Hepatic stellate cell (primary cell): ENCODE data around the gene NPIPA1.
"Not testable (repeated sequence)": the region's sequence is repeated elsewhere in the genome, so short reads cannot be mapped to it uniquely, and the experiment has no call there.

Source experiments
- DNase-seq: peaks from one replicate; pipeline ENCODE4 v3.0.0; 2011; ENCODE audit warnings: low spot score

The NPIPA1 gene

GRCh38 chr16:14930971-14931370, 6.3 kb upstream of the NPIPA1 start:
- not testable (repeated sequence) for DNase-seq

GRCh38 chr16:14932581-14933375, 4.5 kb upstream of the NPIPA1 start:
- not testable (repeated sequence) for DNase-seq

DNA sequence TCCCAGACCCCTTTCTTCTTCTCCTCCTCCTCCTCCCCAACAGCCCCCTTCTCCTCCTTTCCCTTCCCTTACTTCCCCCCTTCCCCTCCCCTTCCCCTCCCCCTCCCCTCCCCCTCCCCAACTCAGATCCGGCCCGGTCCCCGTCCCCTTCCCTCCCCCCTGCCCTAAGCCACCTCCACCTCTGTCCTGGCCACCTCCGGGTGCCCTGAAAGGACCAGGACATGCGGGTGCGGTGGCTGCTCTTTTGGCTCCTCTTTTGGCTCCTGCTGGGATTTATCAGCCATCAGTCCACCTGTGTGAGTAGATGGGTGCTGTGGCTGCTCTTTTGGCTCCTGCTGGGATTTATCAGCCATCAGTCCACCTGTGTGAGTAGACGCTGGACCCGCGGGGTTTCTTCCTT, 751 bp downstream of the NPIPA1 start:
- DNase-seq, result not testable (repeated sequence)

- DNase-seq, result not testable (repeated sequence)
Measured at GRCh38 chr16:14942686-14943085, 5.4 kb downstream of the NPIPA1 start.

- DNase-seq, result no peak
Measured at GRCh38 chr16:14955546-14956231, 18.4 kb downstream of the NPIPA1 start.

DNA sequence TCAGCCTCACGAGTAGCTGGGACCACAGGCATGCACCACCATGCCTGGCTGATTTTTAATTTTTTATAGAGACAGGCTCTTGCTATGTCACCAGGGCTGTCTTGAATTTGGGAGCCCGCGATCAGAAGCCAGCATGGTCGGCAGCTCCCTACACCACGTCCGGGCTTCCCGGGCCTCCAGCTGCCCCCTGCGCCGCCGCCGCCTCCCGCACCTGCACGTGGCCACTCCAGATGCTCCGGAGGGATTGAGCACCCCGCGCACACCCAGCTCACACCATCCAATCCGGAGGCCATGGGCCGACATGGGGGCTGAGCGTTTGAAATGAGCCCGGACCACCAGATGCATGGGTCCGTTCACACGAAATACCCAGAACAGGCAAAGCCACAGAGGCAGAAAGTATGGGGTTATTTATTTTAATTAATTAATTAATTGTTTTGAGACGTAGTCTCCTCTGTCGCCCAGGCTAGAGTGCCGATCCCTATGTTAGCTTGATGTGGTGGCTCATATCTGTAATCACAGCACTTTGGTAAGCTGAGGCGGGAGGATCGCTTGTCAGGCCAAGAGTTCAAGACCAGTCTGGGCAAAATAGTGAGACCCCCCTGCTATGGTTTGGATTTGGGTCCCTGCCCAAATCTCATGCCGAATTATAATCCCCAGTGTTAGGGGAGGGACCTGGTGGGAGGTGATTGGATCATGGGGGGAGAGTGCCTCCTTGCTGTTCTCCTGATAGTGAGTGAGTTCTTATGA, 20.5 kb downstream of the NPIPA1 start:
- no peak for DNase-seq

- no peak for DNase-seq
Measured at GRCh38 chr16:14958323-14958600, 21.0 kb downstream of the NPIPA1 start.

DNA sequence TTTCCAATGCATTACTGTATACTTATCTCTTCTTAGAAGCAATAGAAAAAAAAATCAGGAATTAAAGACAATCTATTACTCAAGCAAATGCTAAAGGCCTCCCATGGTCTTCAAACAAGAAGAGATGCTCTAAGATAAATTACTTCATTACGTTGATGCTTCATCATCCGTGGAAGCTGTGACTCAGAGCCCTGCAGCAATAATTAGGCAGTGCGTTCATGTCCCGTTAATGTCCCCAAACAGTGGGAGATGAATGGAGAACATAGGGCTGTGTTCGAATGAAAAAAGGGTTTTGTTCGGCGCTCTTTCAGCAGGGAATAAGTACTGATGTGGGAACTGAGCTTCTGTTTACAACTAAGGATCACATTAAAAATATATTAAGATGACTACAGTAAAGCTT, 21.7 kb downstream of the NPIPA1 start:
- DNase-seq, result no peak

GRCh38 chr16:14961405-14962186, 24.4 kb downstream of the NPIPA1 start:
- DNase-seq, result no peak

- DNase-seq, result no peak
Measured at GRCh38 chr16:14963281-14964173, 26.3 kb downstream of the NPIPA1 start.

GRCh38 chr16:14965328-14965727, 28.1 kb downstream of the NPIPA1 start:
- DNase-seq, result no peak

DNA sequence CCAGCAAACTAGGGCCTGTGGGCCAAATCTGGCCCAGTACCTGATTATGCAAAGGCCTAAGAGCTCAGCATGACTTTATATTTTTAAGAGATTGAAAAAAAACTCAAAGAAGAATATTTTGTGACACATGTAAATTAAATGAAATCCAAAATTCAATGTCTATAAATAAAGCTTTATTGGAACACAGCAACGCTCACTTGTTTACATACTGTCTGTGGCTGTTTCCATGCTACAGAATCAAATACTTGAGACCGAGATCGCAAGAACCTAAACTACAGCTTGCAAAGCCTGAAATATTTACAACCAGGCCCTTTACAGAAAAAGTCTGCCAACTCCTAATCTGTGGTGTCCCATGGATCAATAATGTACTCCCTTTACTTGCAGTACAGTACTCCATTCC, 32.6 kb downstream of the NPIPA1 start:
- not testable (repeated sequence) for DNase-seq

GRCh38 chr16:14971621-14972228, 34.5 kb downstream of the NPIPA1 start:
- DNase-seq, result not testable (repeated sequence)

GRCh38 chr16:14973785-14974322, 36.6 kb downstream of the NPIPA1 start:
- not testable (repeated sequence) for DNase-seq

GRCh38 chr16:14974331-14974655, 37.0 kb downstream of the NPIPA1 start:
- not testable (repeated sequence) for DNase-seq

DNA sequence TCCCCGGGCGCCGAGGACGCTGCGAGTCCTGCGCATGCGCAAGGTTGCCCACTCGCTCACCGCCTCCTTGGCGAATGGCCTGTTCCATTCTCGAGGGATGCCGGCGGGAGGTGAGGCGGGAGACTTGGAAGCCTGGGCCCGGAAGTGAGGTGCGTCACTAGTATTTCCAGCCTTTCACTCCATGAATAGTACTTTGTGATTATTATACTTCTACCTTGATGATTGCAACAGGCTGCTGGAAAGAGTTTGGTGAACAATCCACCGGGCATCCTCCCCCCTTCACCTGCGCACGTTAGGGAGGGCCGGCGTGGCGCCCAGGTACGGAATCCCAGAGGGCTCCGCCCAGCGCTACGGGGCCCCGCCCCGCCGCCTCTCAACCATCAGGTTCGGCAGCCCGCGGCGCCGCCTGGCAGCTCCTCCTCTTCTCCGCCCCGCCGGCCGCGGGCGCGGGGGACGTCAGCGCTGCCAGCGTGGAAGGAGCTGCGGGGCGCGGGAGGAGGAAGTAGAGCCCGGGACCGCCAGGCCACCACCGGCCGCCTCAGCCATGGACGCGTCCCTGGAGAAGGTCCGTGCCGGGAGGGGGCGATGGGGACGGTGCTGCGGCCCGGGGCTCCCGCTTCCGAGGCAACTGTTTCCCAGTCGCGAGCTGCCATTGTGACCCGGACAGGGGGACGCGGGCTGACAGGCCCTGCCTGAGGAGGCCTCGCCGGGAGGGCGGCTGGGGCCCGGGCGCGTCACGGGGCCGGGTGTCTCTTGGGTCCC, 37.6 kb downstream of the NPIPA1 start, which contains the start of gene PDXDC1:
Gene PDXDC1, plus strand, starts transcription at position 371 of the 762 bp plus-strand sequence. Its CDS starts 174 bp downstream, at position 545.
- DNase-seq, result peak; percentile 88

- not testable (repeated sequence) for DNase-seq
Measured at GRCh38 chr16:14975418-14976194, 38.4 kb downstream of the NPIPA1 start.

DNA sequence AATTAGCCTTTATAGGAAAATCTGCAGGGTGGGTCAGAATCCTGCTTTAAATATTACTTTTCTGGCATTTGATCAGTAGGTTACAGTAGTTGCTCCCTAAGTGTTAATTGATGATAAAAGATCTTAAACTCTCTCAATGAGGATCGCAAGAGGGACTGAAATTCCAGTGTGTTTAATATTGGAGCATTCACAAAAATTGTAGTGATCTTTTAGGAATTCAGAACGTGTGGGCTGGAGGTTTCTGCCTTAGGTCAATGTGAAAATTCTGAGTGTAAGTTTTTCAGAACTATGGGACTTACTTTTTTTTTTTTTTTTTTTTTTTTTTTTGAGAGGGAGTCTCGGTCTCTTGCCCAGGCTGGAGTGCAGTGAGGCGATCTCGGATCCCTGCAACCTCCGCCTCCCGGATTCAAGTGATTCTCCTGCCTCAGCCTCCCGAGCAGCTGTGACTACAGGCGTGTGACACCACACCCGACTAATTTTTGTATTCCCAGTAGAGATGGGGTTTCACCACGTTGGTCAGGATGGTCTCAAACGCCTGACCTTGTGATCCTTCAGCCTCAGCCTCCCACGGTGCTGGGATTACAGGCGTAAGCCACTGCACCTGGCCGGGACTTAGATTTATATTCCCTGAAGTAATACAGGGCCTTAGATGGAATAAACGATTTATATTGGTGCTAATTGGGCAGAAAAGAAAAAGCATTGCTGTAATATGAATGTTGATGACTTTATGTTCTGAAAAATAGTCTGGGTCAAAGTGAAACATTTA, 39.9 kb downstream of the NPIPA1 start:
- DNase-seq, result not testable (repeated sequence)
